ENCODE measurements around the gene TEX19. TPM values are rescaled to one million over a fixed set of nuclear protein-coding genes. Genes with fewer than 3 reads are reported as not detected.

TEX19 gene
- total and polyA plus RNA-seq, 2 of the 8 experiments (the other 6 are each of a cell fraction or from before 2014, with no cell fraction given), result 0.54 to 0.80 TPM

GRCh38 chr17:82321947-82322466, 37.0 kb upstream of the TEX19 start:
- Histone ChIP-seq H4K91ac (replicated peaks; ENCODE audit: insufficient read length, low read length) (no peak overlapping the region), H3K9ac (replicated peaks in 1 of 4; ENCODE audit: extremely low read depth in 1 of 4, low read depth in 3 of 4, low read length in 3 of 4) (no peak overlapping the region), H3K27me3 (replicated peaks in 1 of 4; ENCODE audit: control insufficient read depth in 3 of 4, extremely low read depth in 1 of 4, insufficient read depth in 3 of 4, low read length in 3 of 4) (no peaks in the 10 kb centered on the region; a peak in 2 of 7 replicates), H3K4ac (replicated peaks; ENCODE audit: insufficient read length, low read depth, low read length) (no peak overlapping the region), H3K4me1 (replicated peaks in 1 of 4; ENCODE audit: control insufficient read depth in 3 of 4, insufficient read depth in 4 of 4, low read length in 3 of 4) (peaks cover 0 to 6% (median 4%) of the 10 kb centered on the region in 4 experiments; a peak in 6 of 7 replicates), H2AFZ (ENCODE audit: low read length) (no peak overlapping the region), H3K18ac (ENCODE audit: extremely low read depth, low read length) (no peak overlapping the region), H2AK5ac (ENCODE audit: low read depth, low read length) (no peak overlapping the region), H3K36me3 (ENCODE audit: control insufficient read depth in 2 of 4, insufficient read depth in 4 of 4, low read length in 3 of 4) (no peaks in the 10 kb centered on the region), H2BK120ac (replicated peaks; ENCODE audit: low read depth, low read length) (no peak overlapping the region), H4K8ac (ENCODE audit: extremely low read depth, insufficient read depth, low read length) (peak overlapping the region; percentile 71), H3K23ac (ENCODE audit: insufficient read length) (no peak overlapping the region), H3K14ac (ENCODE audit: insufficient read length) (no peak overlapping the region), H2BK12ac (ENCODE audit: low read depth, low read length) (no peak overlapping the region), H3K9me3 (ENCODE audit: insufficient read depth in 2 of 2, low read depth in 1 of 2, low read length in 1 of 2) (peaks cover 0 to 14% of the 10 kb centered on the region in 2 experiments; a peak in 1 of 4 replicates), H3K4me2 (ENCODE audit: insufficient read depth in 1 of 2, low read depth in 2 of 2, low read length in 2 of 2) (no peak overlapping the region), H3K4me3 (ENCODE audit: extremely low read depth in 1 of 4, insufficient read depth in 2 of 4, low read depth in 3 of 4, low read length in 4 of 4) (no peak overlapping the region), H2BK5ac (ENCODE audit: low read depth, low read length) (no peak overlapping the region), H2BK15ac (ENCODE audit: low read length) (0 out of 2 replicates have a peak overlapping the region, but pooled peaks have one; percentile 16), H3K23me2 (ENCODE audit: low read depth, low read length) (no peaks in the 10 kb centered on the region; the same call in 1 of the 2 replicates), H3K56ac (replicated peaks; ENCODE audit: insufficient read length, low read depth, low read length) (no peak overlapping the region), H4K5ac (ENCODE audit: insufficient read length, low read depth, low read length) (no peak overlapping the region), H4K20me1 (replicated peaks in 1 of 2; ENCODE audit: control insufficient read depth in 1 of 2, insufficient read depth in 2 of 2, low read length in 2 of 2) (peaks cover 0 to 14% of the 10 kb centered on the region in 2 experiments), H2BK20ac (ENCODE audit: low read length) (no peak overlapping the region), H3K79me1 (ENCODE audit: low read depth, low read length) (no peaks in the 10 kb centered on the region), H3K79me2 (ENCODE audit: control insufficient read depth in 1 of 2, insufficient read depth in 2 of 2, low read length in 2 of 2) (no peaks in the 10 kb centered on the region), H3K27ac (ENCODE audit: low read depth, low read length) (no peak overlapping the region)
- DNase-seq (ENCODE audit: low read depth in 1 of 2, low spot score in 2 of 2), result no peak
- 90% methylated on average over 17 of the region's 21 CpGs; no CpG with 5 or more reads in 1 of the 2 experiments for WGBS, 2 experiments (ENCODE audit: extremely low coverage in 1 of 2, insufficient coverage in 1 of 2, insufficient read length in 1 of 2, insufficient replicate concordance in 2 of 2, low coverage in 1 of 2, low lambda C conversion rate in 2 of 2, missing lambda C conversion rate in 1 of 2)
- CTCF ChIA-PET (ENCODE audit: partially characterized antibody), result interaction anchor here (0.5 to 4.7 kb wide), 16 partner anchors 8 to 1289 kb away, joined by 3 to 32 read pairs (median 4); partner anchors contain the start of gene SECTM1
- TF ChIP-seq, protein P1, sequence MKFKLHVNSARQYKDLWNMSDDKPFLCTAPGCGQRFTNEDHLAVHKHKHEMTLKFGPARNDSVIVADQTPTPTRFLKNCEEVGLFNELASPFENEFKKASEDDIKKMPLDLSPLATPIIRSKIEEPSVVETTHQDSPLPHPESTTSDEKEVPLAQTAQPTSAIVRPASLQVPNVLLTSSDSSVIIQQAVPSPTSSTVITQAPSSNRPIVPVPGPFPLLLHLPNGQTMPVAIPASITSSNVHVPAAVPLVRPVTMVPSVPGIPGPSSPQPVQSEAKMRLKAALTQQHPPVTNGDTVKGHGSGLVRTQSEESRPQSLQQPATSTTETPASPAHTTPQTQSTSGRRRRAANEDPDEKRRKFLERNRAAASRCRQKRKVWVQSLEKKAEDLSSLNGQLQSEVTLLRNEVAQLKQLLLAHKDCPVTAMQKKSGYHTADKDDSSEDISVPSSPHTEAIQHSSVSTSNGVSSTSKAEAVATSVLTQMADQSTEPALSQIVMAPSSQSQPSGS (IDR thresholded peaks at IDR 0.05; ENCODE audit: low read length), result no peak
- TF ChIP-seq EZH2 (IDR thresholded peaks at IDR 0.05; ENCODE audit: low read depth, low read length, severe bottlenecking) (no peak), NANOG (IDR thresholded peaks at IDR 0.05; ENCODE audit: insufficient read depth, low read depth, low read length, poor library complexity, severe bottlenecking) (no peak), NRF1 (IDR thresholded peaks at IDR 0.05; ENCODE audit: low read depth, low read length) (no peak), EP300 (IDR thresholded peaks at IDR 0.05; ENCODE audit: borderline replicate concordance in 1 of 2, low read depth in 2 of 2, low read length in 2 of 2) (no peak), TBP (IDR thresholded peaks at IDR 0.05; ENCODE audit: low read depth, low read length) (no peak), SIN3A (conservative IDR thresholded peaks at IDR 0.05 in 1 of 2, IDR thresholded peaks at IDR 0.05 in 1 of 2; ENCODE audit: low read depth in 1 of 2, low read length in 2 of 2) (no peak), ASH2L (IDR thresholded peaks at IDR 0.05; ENCODE audit: low read length) (no peak)
- TF ChIP-seq, protein P2, sequence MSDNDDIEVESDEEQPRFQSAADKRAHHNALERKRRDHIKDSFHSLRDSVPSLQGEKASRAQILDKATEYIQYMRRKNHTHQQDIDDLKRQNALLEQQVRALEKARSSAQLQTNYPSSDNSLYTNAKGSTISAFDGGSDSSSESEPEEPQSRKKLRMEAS (IDR thresholded peaks at IDR 0.05), result no peak
- no peak for FAIRE-seq
- POLR2A ChIA-PET (ENCODE audit: partially characterized antibody), result interaction anchor here (1.2 kb wide), 1 partner anchor 10 kb away, joined by 3 read pairs; no protein-coding TSS in a partner anchor
